Stomach (tissue), 9 donors: ENCODE measurements around the gene PAX5. TPM values are rescaled to one million over a fixed set of nuclear protein-coding genes. Genes with fewer than 3 reads are reported as not detected.

Experiments used
- DNase-seq, 2 donors: peaks; one replicate each; pipeline versions ENCODE4 v3.0.0 to v3.0.0-alpha.2; 2013 to 2019
- H3K27ac ChIP-seq, 5 donors: fragments of 200-600 bp in 4 of 5; sonication (generic) in 4 of 5; one replicate each; pipeline ENCODE4 v1.5.1; 2013 to 2019; ENCODE audit warnings: mild to moderate bottlenecking in 1 of 5, moderate library complexity in 1 of 5
- H3K27me3 ChIP-seq, 3 donors: fragments of 200-600 bp; sonication (generic); one replicate each; pipeline ENCODE4 v1.5.1; 2017 to 2019; ENCODE audit warnings: mixed run types in 1 of 3
- H3K36me3 ChIP-seq, 4 donors: fragments of 200-600 bp; sonication (generic); 1 replicate in 3 of 4; 2 replicates in 1 of 4; pipeline ENCODE4 v1.5.1; 2016 to 2019
- H3K4me1 ChIP-seq, 4 donors: fragments of 200-600 bp; sonication (generic); one replicate each; pipeline ENCODE4 v1.5.1; 2016 to 2019
- H3K4me3 ChIP-seq, 4 donors: fragments of 200-600 bp; sonication (generic) in 3 of 4; one replicate each; pipeline ENCODE4 v1.5.1; 2016 to 2019; ENCODE audit warnings: mild to moderate bottlenecking in 1 of 4
- H3K9me3 ChIP-seq, 4 donors: fragments of 200-600 bp; sonication (generic); one replicate each; pipeline ENCODE4 v1.5.1; 2016 to 2019
- EP300 ChIP-seq: sonication (generic); formaldehyde crosslinking; IDR thresholded peaks from one replicate; pipeline ENCODE4 v1.6.1; 2017; ENCODE audit warnings: antibody characterized with exemption
- POLR2A ChIP-seq, 4 donors: fragments of 450-650 bp; IDR thresholded peaks; one replicate each; pipeline ENCODE4 v1.6.1; 2016; ENCODE audit warnings: antibody characterized with exemption in 4 of 4, control low read depth in 2 of 4, mild to moderate bottlenecking in 1 of 4, moderate library complexity in 1 of 4
- POLR2AphosphoS5 ChIP-seq, 3 donors: sonication (generic); formaldehyde crosslinking; IDR thresholded peaks; one replicate each; pipeline ENCODE4 v1.6.1; 2016; ENCODE audit warnings: antibody characterized with exemption in 3 of 3
- WGBS, 5 donors: extraction: QIAGEN DNeasy Blood & Tissue Kit in 3 of 5; methylation state at CpG; one replicate each; pipeline versions ENCODE4 v1.1.5 to v1.1.7; 2013 to 2018; 5-methylcytosine and 5-hydroxymethylcytosine counted together
- intact Hi-C: fragments of 100-400 bp; cut with DNase I; formaldehyde crosslinking; loops from one replicate; pipeline ENCODE4 v1.15.1; 2023; ENCODE audit warnings: low total_unique reads
- polyA plus RNA-seq, 3 donors: library from polyadenylated mRNA; stranded (reverse); fragments of 200-250 nt; gene quantifications; one replicate each; pipeline ENCODE4 v1.2.3, GENCODE V29; 2013
- total RNA-seq, 5 donors: library from RNA; depleted of rRNA; stranded (reverse); fragments of >200 nt; gene quantifications; one replicate each; pipeline versions ENCODE4 v1.1.0 to v1.2.3, GENCODE V29; 2014 to 2016
- TF ChIP-seq, protein P1 (sequence below), 7 experiments: fragments of 450-650 bp in 4 of 7; fragments of 200-600 bp in 3 of 7; sonication (generic) in 3 of 7; IDR thresholded peaks; one replicate each; pipeline ENCODE4 v1.5.1; 2016 to 2019; ENCODE audit warnings: antibody characterized with exemption in 7 of 7, control low read depth in 2 of 7, mild to moderate bottlenecking in 1 of 7
- donor health status: healthy with polysubstance abuse.
- donor health status: Bipolar disorder and iron deficiency.
- donor health status: healthy.

PAX5 gene
- total and polyA plus RNA-seq, 8 donors: 0.43 to 1.3 TPM; not detected in 6

DNA sequence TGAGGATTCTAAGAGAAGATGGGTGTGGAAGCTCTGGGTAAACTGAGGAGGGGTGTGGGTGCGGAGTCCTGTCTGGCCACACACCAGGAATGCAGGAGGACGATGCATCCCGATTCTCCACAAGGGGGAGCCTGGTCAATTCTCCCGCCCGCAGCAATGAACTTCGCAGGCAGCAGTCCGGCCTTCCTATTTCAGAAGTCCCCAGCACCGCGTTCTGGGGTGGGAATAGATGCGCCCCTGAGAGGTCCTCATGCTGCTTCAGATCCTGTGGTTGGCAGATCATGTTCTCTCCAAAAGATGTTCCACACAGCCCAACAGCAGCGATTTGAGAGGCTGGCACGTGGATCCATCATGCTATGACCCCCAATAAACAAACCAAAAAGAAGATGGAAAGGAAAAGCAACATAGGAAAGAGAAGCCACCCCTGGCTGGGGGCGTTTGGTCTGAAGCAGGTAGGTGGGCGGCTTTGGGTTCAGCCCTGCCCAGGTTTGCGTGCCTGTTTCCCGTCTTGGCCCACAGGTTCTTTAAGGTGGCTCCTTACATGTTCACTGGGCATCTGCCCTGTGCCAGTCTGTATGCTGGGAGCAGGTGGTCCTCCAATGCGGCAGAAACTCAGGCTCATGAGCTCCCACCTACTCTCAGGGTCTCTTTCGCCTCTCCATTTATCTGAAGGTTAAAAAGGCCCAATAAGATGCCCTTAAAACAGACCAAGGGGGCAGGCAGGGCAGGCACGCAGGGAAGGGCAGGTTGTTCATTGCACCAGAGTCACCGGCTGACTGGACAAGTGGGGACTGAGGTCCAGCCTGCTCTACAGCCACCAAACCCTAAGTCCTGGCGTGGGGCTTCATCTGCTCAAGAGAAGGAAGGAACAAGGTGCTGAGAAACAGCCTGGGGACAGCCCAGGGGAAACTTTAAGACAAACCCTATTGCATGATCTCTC lies 171.6 kb downstream of the PAX5 start:
- 36 to 47% (median 43%) methylated on average over 18 to 21 of the region's 21 CpGs for WGBS, 5 donors
- peak; percentile 62 to 74 for DNase-seq
- Histone ChIP-seq H3K4me3 (no peak overlapping the region), H3K27me3 (peaks cover 0 to 43% (median 0%) of the 10 kb centered on the region in 3 donors), H3K9me3 (no peaks in the 10 kb centered on the region), H3K4me1 (peaks cover 0 to 14% (median 10%) of the 10 kb centered on the region in 4 donors), H3K27ac (no peak overlapping the region), H3K36me3 (no peaks in the 10 kb centered on the region)
- TF ChIP-seq, protein P1, sequence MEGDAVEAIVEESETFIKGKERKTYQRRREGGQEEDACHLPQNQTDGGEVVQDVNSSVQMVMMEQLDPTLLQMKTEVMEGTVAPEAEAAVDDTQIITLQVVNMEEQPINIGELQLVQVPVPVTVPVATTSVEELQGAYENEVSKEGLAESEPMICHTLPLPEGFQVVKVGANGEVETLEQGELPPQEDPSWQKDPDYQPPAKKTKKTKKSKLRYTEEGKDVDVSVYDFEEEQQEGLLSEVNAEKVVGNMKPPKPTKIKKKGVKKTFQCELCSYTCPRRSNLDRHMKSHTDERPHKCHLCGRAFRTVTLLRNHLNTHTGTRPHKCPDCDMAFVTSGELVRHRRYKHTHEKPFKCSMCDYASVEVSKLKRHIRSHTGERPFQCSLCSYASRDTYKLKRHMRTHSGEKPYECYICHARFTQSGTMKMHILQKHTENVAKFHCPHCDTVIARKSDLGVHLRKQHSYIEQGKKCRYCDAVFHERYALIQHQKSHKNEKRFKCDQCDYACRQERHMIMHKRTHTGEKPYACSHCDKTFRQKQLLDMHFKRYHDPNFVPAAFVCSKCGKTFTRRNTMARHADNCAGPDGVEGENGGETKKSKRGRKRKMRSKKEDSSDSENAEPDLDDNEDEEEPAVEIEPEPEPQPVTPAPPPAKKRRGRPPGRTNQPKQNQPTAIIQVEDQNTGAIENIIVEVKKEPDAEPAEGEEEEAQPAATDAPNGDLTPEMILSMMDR (IDR thresholded peaks at IDR 0.05): peak in 5 of 7 experiments; percentile 26 to 51 (median 51)
- TF ChIP-seq EP300 (no peak), POLR2A (IDR thresholded peaks at IDR 0.05) (no peak)
- intact Hi-C loops: no loop called here

- Histone ChIP-seq H3K36me3 (no peaks in the 10 kb centered on the region), H3K4me1 (peaks cover 0 to 6% (median 2%) of the 10 kb centered on the region in 4 donors), H3K9me3 (no peaks in the 10 kb centered on the region), H3K27me3 (peaks cover 0 to 43% (median 0%) of the 10 kb centered on the region in 3 donors), H3K4me3 (no peak overlapping the region), H3K27ac (no peak overlapping the region)
- TF ChIP-seq, protein P1 (IDR thresholded peaks at IDR 0.05): no peak
- TF ChIP-seq POLR2AphosphoS5 (IDR thresholded peaks at IDR 0.05) (no peak), EP300 (no peak), POLR2A (IDR thresholded peaks at IDR 0.05) (no peak)
- intact Hi-C loops: no loop called here
- no peak for DNase-seq
- 49 to 63% (median 54%) methylated on average over 7 of the region's 7 CpGs for WGBS, 5 donors
Observed at GRCh38 chr9:36861528-36862205, 172.4 kb downstream of the PAX5 start.

DNA sequence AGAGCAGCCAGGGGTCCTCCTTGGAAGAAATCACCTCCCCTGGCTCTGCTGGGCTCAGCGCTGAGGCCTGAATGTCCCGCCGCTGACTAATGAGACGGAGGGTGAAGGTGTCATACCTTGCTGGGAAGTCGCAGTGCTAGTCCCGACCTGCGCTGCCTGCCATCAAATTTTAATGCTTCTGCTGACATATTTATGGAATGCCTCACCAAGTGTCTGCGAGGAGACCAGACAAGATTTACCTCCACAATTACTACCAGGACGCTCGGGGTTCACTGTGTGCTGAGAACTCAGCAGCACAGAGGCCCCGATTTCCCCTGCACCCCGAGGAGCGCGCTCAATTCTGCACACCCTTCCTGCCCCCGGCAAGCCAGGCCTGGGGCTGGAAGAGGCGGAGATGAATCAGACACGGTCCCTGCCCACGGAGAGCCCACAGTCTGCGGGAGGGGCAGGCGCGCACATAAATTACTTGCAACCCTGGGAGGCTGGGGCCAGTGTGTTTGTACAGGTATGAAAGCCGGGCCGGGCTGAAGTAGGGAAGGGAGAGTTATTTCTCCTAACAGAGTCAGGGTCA lies 175.2 kb downstream of the PAX5 start:
- TF ChIP-seq, protein P1 (IDR thresholded peaks at IDR 0.05): no peak
- no peak for TF ChIP-seq POLR2A (IDR thresholded peaks at IDR 0.05)
- no peak for TF ChIP-seq POLR2AphosphoS5 (IDR thresholded peaks at IDR 0.05)
- TF ChIP-seq EP300: no peak
- Histone ChIP-seq H3K9me3 (no peaks in the 10 kb centered on the region), H3K36me3 (no peaks in the 10 kb centered on the region), H3K27me3 (peaks cover 0 to 58% (median 0%) of the 10 kb centered on the region in 3 donors), H3K4me1 (peaks cover 0 to 6% (median 2%) of the 10 kb centered on the region in 4 donors), H3K4me3 (no peak overlapping the region), H3K27ac (no peak overlapping the region)
- intact Hi-C loops: no loop called here
- no peak for DNase-seq
- WGBS, 5 donors: 67 to 82% (median 75%) methylated on average over 20 to 23 of the region's 23 CpGs
